ENCODE data around the gene CCP110. TPM values are rescaled to one million over a fixed set of nuclear protein-coding genes. Genes with fewer than 3 reads are reported as not detected.

The CCP110 gene
- total and polyA plus RNA-seq, 2 experiments from 2014 or later: 4.3 to 9.2 TPM

DNA sequence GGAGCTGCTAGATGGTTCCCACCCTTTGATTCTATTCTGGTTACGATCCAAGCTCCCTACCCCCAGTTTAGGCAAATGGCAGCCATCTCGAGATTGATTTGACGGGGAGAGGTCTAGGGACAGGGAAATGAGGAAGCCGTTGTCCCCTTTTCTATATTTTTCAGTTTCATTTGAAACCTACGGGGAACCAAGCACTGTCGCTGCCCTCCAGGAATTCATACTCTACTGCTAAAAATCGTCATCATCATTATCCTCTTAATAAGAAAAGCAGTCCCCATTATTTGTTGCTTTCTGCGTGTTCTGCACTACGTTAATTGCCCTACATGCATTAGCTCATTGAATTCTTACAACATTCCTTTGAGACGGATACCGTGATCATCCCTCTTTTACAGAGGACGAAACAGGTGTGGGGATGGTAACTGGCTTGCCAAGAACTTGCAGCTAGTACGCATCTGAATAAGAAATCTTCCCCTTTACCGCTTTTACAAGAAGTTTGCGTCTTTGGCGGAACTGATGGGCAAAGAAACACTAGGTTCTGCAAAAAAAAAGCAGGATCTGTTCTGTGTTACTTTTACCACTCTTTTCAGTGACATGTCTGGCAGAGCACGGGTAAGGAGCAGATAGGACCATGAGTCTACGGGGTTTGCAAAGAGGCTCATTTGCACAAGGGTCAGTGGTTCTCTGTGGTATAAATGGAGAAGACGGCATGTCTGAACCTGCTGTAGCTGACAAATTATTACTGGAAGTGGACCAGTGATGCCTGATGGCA is 1.1 kb downstream of the CCP110 start:
- WGBS (ENCODE audit: low lambda C conversion rate, missing lambda C conversion rate): 7% methylated on average over 19 of the region's 19 CpGs
- peak; percentile 24 for DNase-seq (ENCODE audit: low spot score)
- H2AFZ ChIP-seq: peak overlapping the region; percentile 86
- peak overlapping the region; percentile 42 for H3K4me3 ChIP-seq
- H3K4me2 ChIP-seq: peak overlapping the region; percentile 83
- no peaks in the 10 kb centered on the region for H3K36me3 ChIP-seq (replicated peaks; ENCODE audit: insufficient read depth, low read depth)
- no peaks in the 10 kb centered on the region for H3K9me2 ChIP-seq (replicated peaks; ENCODE audit: insufficient read depth)
- peaks cover 30% of the 10 kb centered on the region for H3K79me2 ChIP-seq
- peaks cover 8% of the 10 kb centered on the region for H3K4me1 ChIP-seq (ENCODE audit: insufficient read depth)
- no peaks in the 10 kb centered on the region for H3K27me3 ChIP-seq
- TF ChIP-seq EZH2 (IDR thresholded peaks at IDR 0.05; ENCODE audit: borderline replicate concordance): no peak
- TF ChIP-seq EZH2phosphoT487 (IDR thresholded peaks at IDR 0.05; ENCODE audit: low read depth, severe bottlenecking, unreplicated experiment): no peak
- no peak for TF ChIP-seq CTCF (IDR thresholded peaks at IDR 0.05; ENCODE audit: poor library complexity)
- no peaks in the 10 kb centered on the region for H3K9me3 ChIP-seq (ENCODE audit: low read depth)
- H4K20me1 ChIP-seq (ENCODE audit: insufficient read depth, poor library complexity, severe bottlenecking): peaks cover 7% of the 10 kb centered on the region
- peak overlapping the region; percentile 55 for H3K27ac ChIP-seq

DNA sequence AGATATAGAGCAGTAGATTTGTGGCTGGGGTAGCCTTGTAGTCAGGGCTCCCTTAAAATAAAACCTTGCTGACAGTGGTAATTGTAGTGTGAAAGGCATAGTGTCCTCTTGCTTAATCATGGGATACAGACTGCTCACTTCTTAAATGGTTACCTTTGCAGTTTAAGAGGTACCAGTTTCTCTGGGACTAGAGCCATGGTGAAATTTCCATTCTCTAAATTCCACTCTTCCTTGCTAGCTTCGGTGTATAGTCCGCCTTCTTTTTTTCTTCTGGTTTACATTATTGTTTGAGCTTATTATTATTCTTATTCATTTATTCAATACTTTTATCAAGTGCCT is 1.6 kb downstream of the CCP110 start:
- no peaks in the 10 kb centered on the region for H3K27me3 ChIP-seq
- H3K27ac ChIP-seq: no peak overlapping the region
- H3K79me2 ChIP-seq: peaks cover 25% of the 10 kb centered on the region
- H2AFZ ChIP-seq: peak overlapping the region; percentile 86
- H3K4me2 ChIP-seq: peak overlapping the region; percentile 83
- peaks cover 3% of the 10 kb centered on the region for H3K4me1 ChIP-seq (ENCODE audit: insufficient read depth)
- no peaks in the 10 kb centered on the region for H3K36me3 ChIP-seq (replicated peaks; ENCODE audit: insufficient read depth, low read depth)
- H4K20me1 ChIP-seq (ENCODE audit: insufficient read depth, poor library complexity, severe bottlenecking): peaks cover 3% of the 10 kb centered on the region
- no peak overlapping the region for H3K4me3 ChIP-seq
- no peak for DNase-seq (ENCODE audit: low spot score)
- WGBS (ENCODE audit: low lambda C conversion rate, missing lambda C conversion rate): 91% methylated on average over 2 of the region's 2 CpGs
- no peaks in the 10 kb centered on the region for H3K9me3 ChIP-seq (ENCODE audit: low read depth)
- TF ChIP-seq EZH2 (IDR thresholded peaks at IDR 0.05; ENCODE audit: borderline replicate concordance) (no peak), EZH2phosphoT487 (IDR thresholded peaks at IDR 0.05; ENCODE audit: low read depth, severe bottlenecking, unreplicated experiment) (no peak), CTCF (IDR thresholded peaks at IDR 0.05; ENCODE audit: poor library complexity) (no peak)
- no peaks in the 10 kb centered on the region for H3K9me2 ChIP-seq (replicated peaks; ENCODE audit: insufficient read depth)

DNA sequence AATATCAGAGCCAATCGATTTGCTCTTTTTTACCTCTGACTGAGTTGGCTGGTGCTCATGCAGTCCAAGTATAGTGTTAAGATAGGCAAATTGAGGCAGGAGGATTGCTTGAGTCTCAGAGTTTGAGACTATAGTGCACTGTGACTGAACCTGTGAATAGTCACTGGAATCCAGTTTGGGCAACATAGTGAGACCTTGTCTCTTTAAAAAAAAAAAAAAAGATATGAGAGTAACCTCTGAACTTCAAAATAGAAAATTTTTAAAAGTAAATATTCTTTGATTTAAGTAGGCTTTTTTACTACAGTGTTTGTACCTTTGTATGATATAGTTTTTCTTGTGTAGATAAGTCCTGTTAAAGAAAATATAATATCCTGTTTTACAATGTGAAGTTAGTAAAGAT is 3.4 kb downstream of the CCP110 start:
- no peak overlapping the region for H3K4me2 ChIP-seq
- no peaks in the 10 kb centered on the region for H3K9me2 ChIP-seq (replicated peaks; ENCODE audit: insufficient read depth)
- no peaks in the 10 kb centered on the region for H4K20me1 ChIP-seq (ENCODE audit: insufficient read depth, poor library complexity, severe bottlenecking)
- no peaks in the 10 kb centered on the region for H3K4me1 ChIP-seq (ENCODE audit: insufficient read depth)
- no peak overlapping the region for H3K27ac ChIP-seq
- TF ChIP-seq EZH2 (IDR thresholded peaks at IDR 0.05; ENCODE audit: borderline replicate concordance) (no peak), EZH2phosphoT487 (IDR thresholded peaks at IDR 0.05; ENCODE audit: low read depth, severe bottlenecking, unreplicated experiment) (no peak), CTCF (IDR thresholded peaks at IDR 0.05; ENCODE audit: poor library complexity) (no peak)
- no peaks in the 10 kb centered on the region for H3K9me3 ChIP-seq (ENCODE audit: low read depth)
- H3K27me3 ChIP-seq: no peaks in the 10 kb centered on the region
- WGBS (ENCODE audit: low lambda C conversion rate, missing lambda C conversion rate): 100% methylated on average over 1 of the region's 1 CpG
- no peak overlapping the region for H3K4me3 ChIP-seq
- DNase-seq (ENCODE audit: low spot score): no peak
- H2AFZ ChIP-seq: no peak overlapping the region
- no peaks in the 10 kb centered on the region for H3K36me3 ChIP-seq (replicated peaks; ENCODE audit: insufficient read depth, low read depth)
- peaks cover 19% of the 10 kb centered on the region for H3K79me2 ChIP-seq
